Erythroblast (primary cell): Measurements from ENCODE around the gene LATS2.

Experiments
- GATA1 ChIP-seq: IDR thresholded peaks from 2 replicates; pipeline ENCODE4 v1.6.1; 2011; ENCODE audit warnings: low read depth, mild to moderate bottlenecking, control low read depth, low read length, moderate library complexity
- POLR2A ChIP-seq: IDR thresholded peaks from 2 replicates; pipeline ENCODE4 v1.6.1; 2011; ENCODE audit warnings: mild to moderate bottlenecking, low read length

DNA sequence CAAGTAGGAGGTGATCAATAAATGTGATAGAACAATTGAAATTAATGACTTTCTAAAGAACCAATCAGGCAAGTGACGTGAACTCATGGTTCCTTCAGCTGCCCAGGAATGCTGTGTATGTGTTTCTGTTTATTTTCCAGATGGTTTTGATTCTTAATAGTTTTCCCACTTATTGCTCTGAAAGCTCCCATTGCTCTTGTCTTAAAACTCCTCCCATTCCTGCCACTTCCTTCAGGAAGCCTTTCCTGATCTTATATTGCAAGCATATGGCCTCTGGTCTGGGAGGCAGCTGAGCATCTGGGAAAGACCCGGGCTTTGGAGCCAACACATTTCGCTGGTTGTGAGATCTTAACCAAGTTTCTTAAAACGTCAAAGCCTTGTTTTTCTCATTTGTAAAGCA, 17.1 kb upstream of the LATS2 start:
- no peak for TF ChIP-seq POLR2A
- no peak for TF ChIP-seq GATA1
